ENCODE results near the gene RAP1GAP.
"Not testable (repeated sequence)": the region's sequence is repeated elsewhere in the genome, so short reads cannot be mapped to it uniquely, and the experiment has no call there.

The RAP1GAP gene

DNA sequence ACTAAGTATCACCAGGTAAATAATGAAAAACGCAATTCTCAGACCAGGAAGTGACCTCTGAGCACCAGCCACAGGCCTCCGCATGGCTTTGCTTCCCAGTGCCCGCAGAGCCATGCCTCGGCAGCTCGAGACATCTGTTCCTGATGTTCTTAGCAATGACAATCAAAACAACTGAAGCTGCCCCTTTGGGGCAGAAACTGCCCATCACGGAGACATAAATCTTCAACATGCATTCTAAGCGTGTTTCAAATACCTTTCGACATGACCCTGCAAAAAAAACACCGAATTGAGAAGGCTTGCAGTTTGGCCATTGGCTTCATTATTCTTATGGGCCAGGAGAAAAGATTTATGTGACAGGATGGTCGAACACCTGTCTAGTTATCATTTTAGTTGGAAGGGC, 5.8 kb upstream of the RAP1GAP start:
- no peak for DNase-seq

DNA sequence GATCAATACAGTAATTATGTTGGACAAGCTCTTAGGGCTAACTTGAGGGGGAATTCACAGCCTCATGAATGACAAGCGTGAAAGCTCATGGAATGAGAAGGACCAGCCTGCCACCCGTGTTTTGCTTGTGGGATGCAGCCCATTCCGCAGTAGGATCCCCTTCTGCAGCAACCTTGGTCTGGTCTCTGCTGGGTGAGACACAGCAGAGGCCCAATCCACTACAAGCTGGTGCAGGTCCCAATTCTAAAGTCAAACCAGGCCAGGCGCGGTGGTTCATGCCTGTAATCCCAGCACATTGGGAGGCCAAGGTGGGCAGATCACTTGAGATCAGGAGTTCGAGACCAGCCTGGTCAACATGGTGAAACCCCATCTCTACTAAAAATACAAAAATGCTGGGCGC, 4.7 kb upstream of the RAP1GAP start:
- DNase-seq, result not testable (repeated sequence)

DNA sequence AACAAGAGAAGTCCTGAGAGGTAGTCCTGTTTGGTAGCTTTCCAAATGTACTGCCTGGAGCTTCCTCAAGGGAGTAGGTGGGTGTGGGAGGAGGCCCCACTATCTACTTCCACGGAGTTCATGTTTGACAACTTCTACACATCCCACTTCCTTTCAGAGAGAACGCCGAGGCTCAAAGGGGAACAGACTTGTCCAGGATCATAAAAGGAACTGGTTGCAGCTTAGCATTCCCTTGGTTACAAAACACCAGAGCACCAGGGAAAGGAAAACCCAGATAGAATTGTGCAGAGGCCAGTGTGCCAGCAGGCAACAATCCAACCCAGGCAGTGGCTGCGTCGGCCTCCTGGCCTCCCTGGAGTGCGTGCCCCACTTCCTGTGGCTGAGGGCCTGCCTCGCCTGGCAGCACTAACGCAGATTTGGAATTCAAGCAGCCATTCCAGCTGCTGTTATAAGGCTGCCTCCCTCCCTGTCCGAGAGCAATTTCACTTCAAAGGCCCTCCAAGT, 4.2 kb upstream of the RAP1GAP start:
- no peak for DNase-seq

DNA sequence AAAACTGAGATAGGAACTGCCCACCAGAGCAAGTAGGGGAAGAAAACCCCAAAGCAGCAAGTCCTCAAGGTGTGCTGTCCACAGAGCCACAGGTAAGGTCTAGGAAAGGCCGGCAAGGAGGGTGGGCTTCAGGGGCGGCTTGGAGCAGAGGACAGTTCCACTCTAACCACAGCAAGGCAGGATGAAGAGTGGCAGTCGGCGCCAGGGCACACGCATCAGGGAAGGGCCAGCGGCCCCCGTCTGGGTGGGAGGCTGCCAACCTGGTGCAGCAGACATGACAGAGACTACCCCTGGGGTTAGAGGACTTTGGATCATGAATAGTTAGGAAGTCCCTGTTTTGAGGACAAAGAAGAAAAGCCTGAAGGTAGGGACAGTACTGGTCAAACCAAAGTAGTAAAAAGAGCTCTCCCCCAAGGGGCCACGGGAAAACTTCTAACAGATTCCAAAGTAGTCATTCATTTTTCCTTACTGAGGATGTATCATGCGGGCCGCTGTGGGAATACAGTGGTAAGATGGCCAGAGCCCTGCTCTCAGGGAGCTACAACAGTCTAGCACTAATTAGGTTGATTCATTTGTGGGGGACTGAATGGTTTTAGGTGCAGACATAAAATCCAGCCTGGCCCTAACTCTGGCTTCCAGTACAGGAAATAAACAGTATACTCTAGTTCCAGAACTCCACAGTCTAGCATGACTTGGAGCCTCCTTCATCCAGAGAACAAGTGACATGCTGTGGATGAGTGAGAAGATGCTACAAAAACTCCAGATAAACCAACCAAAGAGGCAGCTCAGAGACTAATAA, 3.5 kb upstream of the RAP1GAP start:
- DNase-seq, result no peak

DNA sequence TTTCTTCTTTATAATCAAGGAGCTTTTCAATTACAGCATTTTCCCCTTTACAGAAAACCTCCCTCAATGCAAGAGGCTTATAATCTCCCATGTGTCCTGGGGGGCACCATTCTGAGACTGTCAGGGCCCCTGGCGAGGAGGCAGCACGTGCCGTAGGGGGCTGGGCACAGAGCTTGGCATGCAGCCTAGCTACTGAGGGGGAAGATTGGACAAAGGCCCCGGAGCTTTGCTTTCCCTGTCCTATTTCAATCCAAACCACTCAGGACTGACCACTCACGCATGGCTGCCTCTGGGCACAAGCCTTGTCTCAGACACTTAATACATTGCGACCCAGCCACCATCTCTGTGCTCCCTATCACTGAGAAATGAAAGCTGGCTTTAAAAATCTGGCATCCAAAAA, 2.8 kb upstream of the RAP1GAP start:
- no peak for DNase-seq

DNA sequence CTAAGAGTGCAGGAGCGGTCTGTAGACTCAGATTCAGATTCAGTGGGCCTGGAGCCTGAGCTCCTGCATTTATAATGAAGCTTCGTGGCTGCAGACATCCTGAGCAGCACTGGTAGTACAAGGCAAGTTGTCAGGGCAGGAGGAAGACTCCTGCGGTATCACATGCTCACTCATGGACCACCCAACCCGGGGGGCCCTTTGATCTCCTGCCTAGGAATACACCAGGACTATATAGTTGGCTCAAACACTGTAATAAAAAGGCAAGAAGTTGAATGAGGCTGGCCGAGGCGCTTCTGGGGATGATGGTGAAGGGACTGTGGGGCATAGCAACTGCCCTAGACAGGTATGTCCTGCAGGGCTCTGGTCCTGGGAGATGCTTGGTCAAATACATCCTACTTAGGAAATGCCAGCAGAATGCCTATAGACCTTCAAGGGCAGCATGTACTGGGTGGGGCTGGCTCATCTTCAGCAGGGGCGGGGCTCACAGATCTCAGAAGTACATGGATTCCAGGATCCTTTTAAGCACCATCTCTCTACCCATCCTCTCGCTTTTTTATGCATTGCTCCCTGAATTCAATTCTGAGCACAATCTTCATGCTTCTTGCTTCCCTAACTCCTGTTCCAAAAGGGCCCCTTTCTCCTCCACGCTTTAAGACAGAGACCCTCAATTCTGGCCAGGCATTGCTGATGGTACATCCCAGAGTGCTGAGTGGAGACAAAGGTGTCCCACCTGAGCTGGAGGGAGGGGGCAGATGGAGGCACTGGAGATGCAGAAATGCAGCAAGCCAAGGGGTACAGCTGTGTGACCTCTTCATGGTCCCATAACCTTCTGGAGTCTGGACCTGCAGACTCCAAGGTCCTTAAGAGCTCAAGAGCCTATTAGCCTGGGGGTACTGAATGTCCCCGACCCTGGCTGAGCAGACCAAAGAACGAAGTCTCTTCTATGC, 2.1 kb upstream of the RAP1GAP start:
- no peak for DNase-seq

DNA sequence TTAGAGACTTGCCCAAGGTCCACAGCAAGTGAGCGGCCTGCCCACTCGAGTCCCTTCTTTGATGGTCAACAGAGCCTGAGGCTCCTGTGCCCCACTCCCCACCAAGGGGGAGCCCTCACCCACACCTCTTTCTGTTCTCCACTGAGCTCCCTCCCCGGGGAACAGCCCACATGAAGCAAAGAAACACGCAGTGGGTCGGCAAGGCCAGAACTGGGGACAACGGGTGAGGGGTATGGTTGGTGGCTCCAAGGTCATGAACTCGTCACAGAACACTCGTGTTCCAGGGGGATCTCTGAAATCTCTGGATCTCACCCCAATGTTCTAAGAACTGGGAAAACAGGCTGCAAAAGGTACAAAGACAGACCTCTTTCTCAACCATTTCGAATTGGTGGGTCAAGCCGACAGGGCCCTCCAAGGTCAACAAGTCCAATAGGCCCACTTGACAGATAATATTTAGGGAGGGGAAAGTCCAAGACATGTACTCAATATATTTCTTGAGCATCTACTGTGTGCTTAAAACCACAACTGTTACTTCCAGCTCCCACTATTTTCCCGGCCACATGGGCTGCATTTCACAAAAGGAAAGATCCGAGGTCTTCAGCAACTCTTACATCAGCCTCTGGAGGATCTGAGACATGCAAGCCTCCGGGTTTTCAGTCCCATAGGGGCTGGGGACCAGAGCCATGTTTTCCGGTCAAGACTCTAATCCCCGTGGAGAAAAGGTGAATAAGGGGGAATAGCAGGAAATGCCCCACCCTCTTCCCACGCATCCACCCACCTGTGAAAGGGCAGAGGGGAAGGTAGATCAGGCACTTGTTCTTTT, 1.1 kb upstream of the RAP1GAP start:
- DNase-seq, result no peak

- DNase-seq, result no peak
These were observed 253 bp downstream of the RAP1GAP start for GRCh38 chr1:21668951-21669257.

- no peak for DNase-seq
These were observed 766 bp downstream of the RAP1GAP start for GRCh38 chr1:21668232-21668950.

DNA sequence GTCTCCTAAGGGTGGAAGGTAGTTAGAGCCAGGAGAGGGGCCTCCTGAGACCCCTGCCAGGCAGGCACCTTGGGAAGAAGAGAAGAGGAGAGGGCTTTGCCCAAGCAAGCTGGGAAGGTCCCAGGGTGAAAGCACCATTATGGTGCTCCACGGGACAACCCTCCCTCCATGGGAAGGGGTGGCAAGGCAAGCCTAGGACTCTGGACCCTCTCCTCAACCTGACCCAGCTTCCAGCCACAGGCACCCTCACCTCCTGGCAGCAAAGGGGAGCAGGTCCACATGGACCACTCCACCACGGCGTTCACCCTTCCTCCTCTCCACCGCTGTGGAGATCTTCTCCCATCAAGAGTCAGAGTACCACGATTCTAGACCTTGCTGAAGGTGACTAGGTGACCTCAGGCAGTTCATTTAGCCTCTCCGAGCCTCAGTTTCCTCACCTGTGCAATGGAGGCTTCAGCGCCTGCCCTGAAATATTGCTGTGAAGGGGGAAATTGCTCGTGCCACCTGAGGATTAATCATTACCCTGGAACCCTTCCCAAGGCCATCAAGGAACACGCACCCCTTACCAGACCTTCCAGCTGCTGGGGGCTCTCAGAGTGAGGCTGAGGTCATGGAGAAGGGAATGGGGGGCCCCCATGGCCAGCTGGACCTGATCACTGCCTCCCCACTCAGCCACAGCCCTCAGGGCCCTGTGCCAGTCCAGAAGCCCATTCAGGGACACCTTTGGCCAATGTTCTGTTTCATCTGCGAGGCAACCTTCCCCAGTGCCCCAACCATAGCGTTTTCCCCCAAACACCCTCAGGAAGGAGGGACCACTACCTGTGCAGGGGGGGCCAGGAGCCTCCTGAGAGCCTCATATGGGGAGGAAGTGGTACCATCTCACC, 1.6 kb downstream of the RAP1GAP start:
- DNase-seq, result no peak

DNA sequence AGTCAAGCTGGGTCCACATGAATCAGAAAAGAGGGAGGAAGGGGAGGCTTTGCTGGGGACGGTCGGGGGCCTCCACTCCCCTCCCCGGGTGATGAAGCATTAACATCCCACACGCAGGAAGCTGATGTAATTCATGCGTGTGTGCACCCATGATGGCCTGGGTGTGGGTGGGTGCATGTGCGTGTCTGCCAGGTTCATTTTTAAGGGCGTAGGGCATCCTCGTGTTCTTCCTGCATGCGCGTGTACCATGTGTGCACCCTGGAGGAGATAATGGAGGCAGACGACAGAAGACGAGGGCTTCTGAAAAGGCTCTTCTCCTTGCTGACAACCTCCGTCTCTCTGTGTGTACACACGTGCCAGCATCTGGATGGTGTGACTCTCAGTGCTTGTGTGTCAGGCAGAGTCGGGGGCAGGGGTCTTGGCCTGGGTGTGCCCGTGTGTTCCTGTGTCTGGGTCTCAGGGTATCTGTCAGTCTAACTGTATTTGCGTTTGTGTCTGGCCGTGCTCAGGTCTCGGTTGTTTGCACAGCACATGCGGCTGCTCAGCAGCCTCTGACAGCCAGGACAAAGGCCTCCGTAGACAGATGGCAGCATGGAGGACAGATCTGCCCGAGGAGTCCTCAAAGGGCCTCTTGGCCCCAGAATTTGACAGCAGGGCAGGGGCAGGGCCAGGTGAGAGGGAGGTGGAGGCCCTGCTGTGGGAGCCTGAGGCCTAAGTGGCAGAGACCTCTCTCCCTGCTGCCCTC, 2.4 kb downstream of the RAP1GAP start:
- DNase-seq, result no peak

GRCh38 chr1:21665711-21666575, 3.2 kb downstream of the RAP1GAP start:
- no peak for DNase-seq

- no peak for DNase-seq
These were observed 4.2 kb downstream of the RAP1GAP start for GRCh38 chr1:21664806-21665588.

DNA sequence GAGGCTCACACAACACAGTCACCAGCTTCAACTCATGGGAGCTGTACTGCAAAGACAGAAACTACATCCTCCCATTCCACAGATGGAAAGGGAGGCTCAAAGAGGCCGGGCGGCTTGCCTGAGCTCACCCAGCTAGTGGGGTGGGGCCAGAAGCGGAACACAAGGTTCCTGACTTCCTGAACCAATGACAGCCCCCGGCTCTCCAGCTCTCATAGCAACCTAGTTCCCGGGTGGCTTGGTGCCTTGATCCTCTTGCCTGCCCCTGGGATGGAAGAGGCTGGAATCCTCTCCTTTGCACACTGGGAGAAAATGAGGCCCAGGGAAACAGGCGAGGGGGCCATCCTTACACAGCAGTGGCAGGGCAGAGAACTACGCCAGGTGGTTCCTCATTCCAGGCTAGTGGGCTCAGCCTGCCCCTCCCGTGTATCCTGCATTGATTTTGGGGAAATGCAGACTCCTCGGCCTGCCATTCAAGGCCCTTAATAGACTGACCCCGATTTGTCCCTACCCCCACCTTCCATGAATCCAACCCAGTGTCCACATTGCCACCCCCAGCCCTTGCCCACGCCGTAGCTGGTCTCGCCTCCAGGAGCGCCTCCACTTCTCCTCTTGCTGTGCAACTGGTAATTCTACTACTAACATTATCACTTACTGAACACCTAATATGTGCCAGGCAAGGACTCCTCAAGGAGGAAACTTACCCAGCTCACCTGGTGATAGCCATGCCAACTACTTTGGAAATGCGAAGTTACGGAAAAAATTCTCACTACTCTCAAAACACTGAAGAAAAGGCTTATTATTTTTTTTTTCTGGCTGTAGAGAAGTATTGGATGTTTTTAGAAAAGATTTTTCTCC, 5.0 kb downstream of the RAP1GAP start:
- no peak for DNase-seq

DNA sequence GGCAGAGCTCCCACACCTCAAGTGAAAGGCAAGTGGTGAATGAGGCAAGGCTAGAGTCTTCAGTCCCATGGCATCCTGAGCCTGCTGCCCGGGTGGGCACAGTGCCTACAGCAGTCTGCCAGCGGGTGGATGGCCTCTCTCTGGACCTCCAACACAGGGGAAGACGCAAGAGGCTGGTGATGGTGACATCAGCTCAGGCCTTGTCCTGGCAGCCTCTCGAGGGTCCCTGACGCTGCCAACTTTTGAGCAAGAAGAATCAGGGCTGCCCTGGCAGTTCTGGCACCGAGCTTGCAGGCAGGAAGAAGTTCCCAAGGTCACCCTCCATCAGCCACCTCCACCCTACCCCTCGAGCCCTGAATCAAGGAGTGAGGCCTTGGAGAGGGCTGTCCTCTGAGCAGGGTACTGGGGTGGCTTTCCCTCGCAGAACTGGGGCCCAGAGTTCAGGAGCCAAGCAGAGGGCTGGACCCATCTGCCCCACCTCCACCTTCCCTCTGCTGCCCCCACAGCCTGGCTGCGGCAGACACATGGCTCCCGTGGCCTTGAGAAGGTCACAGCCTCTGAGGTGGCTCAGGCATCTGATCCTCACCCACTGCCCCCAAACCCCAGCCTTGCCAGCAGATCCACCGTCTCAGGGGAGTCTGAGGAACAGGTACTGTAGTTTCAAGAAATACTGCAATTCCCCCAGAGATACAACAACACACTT, 5.8 kb downstream of the RAP1GAP start:
- no peak for DNase-seq

DNA sequence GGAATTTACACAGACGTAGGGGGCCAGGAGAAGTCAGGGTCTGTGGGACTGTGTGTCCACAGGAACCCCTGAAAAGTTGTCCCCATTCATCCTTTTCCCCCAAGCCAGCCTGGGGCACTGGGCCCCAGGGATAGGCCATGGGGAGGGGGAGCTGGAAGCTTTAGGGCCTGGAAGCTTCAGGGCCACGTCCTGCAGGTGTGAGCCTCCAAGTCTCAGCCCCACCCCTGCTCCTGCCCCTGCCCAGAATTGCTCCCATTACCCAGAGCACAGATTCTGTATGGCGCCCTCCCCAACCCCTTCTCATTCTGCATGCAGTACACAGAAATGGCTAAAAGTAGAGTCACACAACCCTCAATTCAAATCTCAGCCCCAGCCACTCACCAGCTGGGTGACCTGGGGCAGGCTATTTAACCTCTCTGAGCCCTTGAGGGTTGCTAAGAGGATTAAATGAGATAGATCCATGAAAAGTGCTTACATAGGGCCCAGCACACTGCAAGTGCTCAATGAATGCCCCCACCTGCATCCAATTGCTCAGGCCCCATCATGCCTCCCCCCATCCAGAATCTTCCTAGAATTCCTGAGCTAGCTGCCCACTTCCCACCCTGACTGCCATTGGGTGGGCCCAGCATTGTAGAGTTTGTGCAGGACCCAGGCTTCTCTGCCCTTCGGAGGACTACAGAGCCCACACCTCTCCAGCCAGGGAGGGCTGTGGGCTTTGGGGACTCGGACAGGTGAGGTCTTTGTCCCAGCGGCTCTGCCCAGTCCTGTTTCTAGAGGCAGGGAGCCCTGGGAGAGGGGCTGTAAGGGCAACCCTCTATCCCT, 6.5 kb downstream of the RAP1GAP start:
- no peak for DNase-seq

Measured in CD4-positive, alpha-beta T cell treated with Interleukin-21 for 1 hour (primary cell).